GM10847 (cell line): ENCODE data around the gene GSDME.

Experiments used
- POLR2A ChIP-seq: IDR thresholded peaks from 2 replicates; pipeline ENCODE4 v1.6.1; 2011; ENCODE audit not compliant: insufficient read length; ENCODE audit errors: extremely low read depth

GSDME gene

GRCh38 chr7:24690251-24690650, 67.0 kb downstream of the GSDME start:
- no peak for TF ChIP-seq POLR2A

GRCh38 chr7:24685708-24686107, 71.6 kb downstream of the GSDME start:
- TF ChIP-seq POLR2A, result no peak

- TF ChIP-seq POLR2A, result no peak
Measured at GRCh38 chr7:24670782-24671181, 86.5 kb downstream of the GSDME start.

- no peak for TF ChIP-seq POLR2A
Measured at GRCh38 chr7:24669971-24670591, 87.2 kb downstream of the GSDME start.

GRCh38 chr7:24668927-24669635, 88.2 kb downstream of the GSDME start:
- TF ChIP-seq POLR2A, result no peak

- no peak for TF ChIP-seq POLR2A
Measured at GRCh38 chr7:24665564-24666294, 91.5 kb downstream of the GSDME start.

GRCh38 chr7:24660546-24660945, 96.7 kb downstream of the GSDME start:
- TF ChIP-seq POLR2A, result no peak

GRCh38 chr7:24659505-24659904, 97.8 kb downstream of the GSDME start:
- TF ChIP-seq POLR2A, result no peak

- TF ChIP-seq POLR2A, result no peak
Measured at GRCh38 chr7:24657980-24658379, 99.3 kb downstream of the GSDME start.

- TF ChIP-seq POLR2A, result no peak
Measured at GRCh38 chr7:24656608-24657007, 100.7 kb downstream of the GSDME start.

GRCh38 chr7:24654305-24654704, 103.0 kb downstream of the GSDME start:
- TF ChIP-seq POLR2A, result no peak

- no peak for TF ChIP-seq POLR2A
Measured at GRCh38 chr7:24653316-24654085, 103.8 kb downstream of the GSDME start.

GRCh38 chr7:24652251-24652939, 104.9 kb downstream of the GSDME start:
- TF ChIP-seq POLR2A, result no peak
